ENCODE data around the gene SLC26A6.

SLC26A6 gene

GRCh38 chr3:48591886-48592518 is 43.3 kb downstream of the SLC26A6 start:
- no peak for TF ChIP-seq CTCF (IDR thresholded peaks at IDR 0.05; ENCODE audit: low read depth, low read length, missing control alignments)
- H3K36me3 ChIP-seq (replicated peaks), result no peaks in the 10 kb centered on the region

GRCh38 chr3:48591436-48591835 is 43.8 kb downstream of the SLC26A6 start:
- Histone ChIP-seq H3K27me3 (replicated peaks) (no peaks in the 10 kb centered on the region), H3K36me3 (replicated peaks) (no peaks in the 10 kb centered on the region), H3K27ac (no peak overlapping the region), H3K4me3 (ENCODE audit: low read depth, low read length) (no peak overlapping the region)
- in situ Hi-C loops (cut with HindIII; ENCODE audit: low pct_ligation_motif_present, low sequenced_read_pairs), result no loop called here
- TF ChIP-seq CTCF (IDR thresholded peaks at IDR 0.05; ENCODE audit: low read depth, low read length, missing control alignments), result no peak
- DNase-seq, result no peak

More at GRCh38 chr3:48591886-48592518, 43.3 kb downstream of the SLC26A6 start:
- in situ Hi-C loops (cut with HindIII; ENCODE audit: low pct_ligation_motif_present, low sequenced_read_pairs), result no loop called here
- Histone ChIP-seq H3K27ac (no peak overlapping the region), H3K27me3 (replicated peaks) (no peaks in the 10 kb centered on the region), H3K4me3 (ENCODE audit: low read depth, low read length) (no peak overlapping the region)
- DNase-seq, result no peak

- Histone ChIP-seq H3K27ac (no peak overlapping the region), H3K36me3 (replicated peaks) (no peaks in the 10 kb centered on the region), H3K27me3 (replicated peaks) (no peaks in the 10 kb centered on the region), H3K4me3 (ENCODE audit: low read depth, low read length) (no peak overlapping the region)
- in situ Hi-C loops (cut with HindIII; ENCODE audit: low pct_ligation_motif_present, low sequenced_read_pairs), result no loop called here
- DNase-seq, result no peak
- no peak for TF ChIP-seq CTCF (IDR thresholded peaks at IDR 0.05; ENCODE audit: low read depth, low read length, missing control alignments)
These were observed 47.0 kb downstream of the SLC26A6 start for GRCh38 chr3:48588230-48588629.

- no peak for DNase-seq
- H3K36me3 ChIP-seq (replicated peaks), result peaks cover 1% of the 10 kb centered on the region
- in situ Hi-C loops (cut with HindIII; ENCODE audit: low pct_ligation_motif_present, low sequenced_read_pairs), result no loop called here
- H3K4me3 ChIP-seq (ENCODE audit: low read depth, low read length), result no peak overlapping the region
- H3K27ac ChIP-seq, result no peak overlapping the region
- H3K27me3 ChIP-seq (replicated peaks), result no peaks in the 10 kb centered on the region
- no peak for TF ChIP-seq CTCF (IDR thresholded peaks at IDR 0.05; ENCODE audit: low read depth, low read length, missing control alignments)
These were observed 47.6 kb downstream of the SLC26A6 start for GRCh38 chr3:48587686-48588085.

GRCh38 chr3:48585411-48585810 is 49.9 kb downstream of the SLC26A6 start:
- H3K36me3 ChIP-seq (replicated peaks), result peaks cover 2% of the 10 kb centered on the region
- DNase-seq, result no peak
- TF ChIP-seq CTCF (IDR thresholded peaks at IDR 0.05; ENCODE audit: low read depth, low read length, missing control alignments), result no peak
- in situ Hi-C loops (cut with HindIII; ENCODE audit: low pct_ligation_motif_present, low sequenced_read_pairs), result no loop called here
- H3K27me3 ChIP-seq (replicated peaks), result no peaks in the 10 kb centered on the region
- H3K27ac ChIP-seq, result no peak overlapping the region
- no peak overlapping the region for H3K4me3 ChIP-seq (ENCODE audit: low read depth, low read length)

GRCh38 chr3:48584836-48585235 is 50.4 kb downstream of the SLC26A6 start:
- no peak for DNase-seq
- in situ Hi-C loops (cut with HindIII; ENCODE audit: low pct_ligation_motif_present, low sequenced_read_pairs), result no loop called here
- Histone ChIP-seq H3K36me3 (replicated peaks) (peaks cover 2% of the 10 kb centered on the region), H3K27me3 (replicated peaks) (no peaks in the 10 kb centered on the region), H3K4me3 (ENCODE audit: low read depth, low read length) (no peak overlapping the region), H3K27ac (no peak overlapping the region)
- no peak for TF ChIP-seq CTCF (IDR thresholded peaks at IDR 0.05; ENCODE audit: low read depth, low read length, missing control alignments)

All from brain microvascular endothelial cell (primary cell).